IPS-NIHi11 (cell line): ENCODE data around the gene ADAMTS13.

Source experiments
- DNase-seq: peaks from one replicate; pipeline ENCODE4 v3.0.0; 2012; ENCODE audit warnings: mixed read lengths, low spot score

The ADAMTS13 gene

DNA sequence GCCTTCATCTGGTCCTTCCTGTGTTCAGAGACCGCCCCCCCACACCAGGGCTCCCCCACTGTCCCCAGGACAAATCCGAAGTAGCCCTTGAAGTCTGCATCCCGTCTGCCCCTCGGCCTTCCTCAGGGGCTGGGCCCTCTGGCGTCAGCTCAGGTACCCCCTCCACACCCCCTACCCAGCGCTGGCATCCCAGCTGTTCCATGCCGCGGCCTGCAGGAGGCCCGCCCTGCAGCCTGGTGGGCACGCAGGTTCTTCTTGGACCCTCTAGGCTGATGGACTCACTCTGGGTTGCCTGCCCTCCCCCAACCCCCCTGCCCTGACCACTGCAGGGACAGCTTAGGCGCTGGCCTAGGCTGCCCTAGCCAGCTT, 50.1 kb downstream of the ADAMTS13 start:
- DNase-seq, result no peak

DNA sequence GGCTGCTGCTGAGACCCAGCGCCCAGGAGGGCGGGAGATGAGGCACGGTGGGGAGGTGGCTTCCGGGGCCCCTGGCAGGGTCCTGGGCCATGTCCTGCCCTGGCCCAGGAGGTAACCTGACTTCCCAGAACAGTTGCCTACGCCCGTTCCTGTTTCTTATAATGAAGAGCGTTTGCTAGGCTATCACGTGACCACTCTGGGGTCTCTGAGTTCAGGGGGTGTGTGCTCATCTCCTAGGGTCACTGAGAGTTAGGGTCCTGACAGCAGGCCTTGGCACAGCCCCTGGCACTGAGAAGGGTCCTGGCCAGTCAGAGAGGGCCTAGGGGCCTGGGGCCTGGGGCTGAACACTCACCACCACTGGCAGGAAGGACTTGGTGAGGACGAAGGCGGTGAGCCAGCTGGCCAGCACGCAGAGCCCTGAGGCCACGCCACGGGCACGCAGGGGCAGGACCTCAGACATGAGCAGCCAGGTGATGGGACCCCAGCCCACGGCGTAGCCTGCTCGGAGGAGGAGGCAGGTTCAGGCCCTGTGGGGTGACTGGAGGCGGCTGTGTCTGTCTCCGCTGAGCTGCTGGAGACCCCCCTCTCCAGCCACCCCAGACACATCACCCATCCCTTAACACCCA, 50.7 kb downstream of the ADAMTS13 start:
- DNase-seq, result no peak

DNA sequence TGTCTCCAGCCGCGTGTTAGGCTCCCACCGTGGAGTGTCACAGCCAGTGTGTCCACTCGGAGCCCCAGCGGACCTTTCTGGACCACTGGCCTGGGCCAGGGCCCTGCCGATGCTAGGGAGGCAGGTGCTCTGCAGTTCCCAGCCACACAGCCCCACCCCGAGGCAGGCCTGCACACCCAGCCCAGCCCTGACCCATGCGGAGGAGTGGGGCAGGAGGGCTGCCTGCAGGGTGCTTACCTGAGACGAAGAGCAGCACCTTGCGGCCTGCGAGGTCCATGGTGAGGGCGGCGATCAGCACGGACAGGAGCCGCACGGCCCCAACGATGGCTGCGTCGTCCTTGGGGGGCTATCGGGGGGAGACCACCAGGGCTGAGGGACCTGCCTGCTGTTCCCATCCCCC, 51.6 kb downstream of the ADAMTS13 start:
- DNase-seq, result no peak

DNA sequence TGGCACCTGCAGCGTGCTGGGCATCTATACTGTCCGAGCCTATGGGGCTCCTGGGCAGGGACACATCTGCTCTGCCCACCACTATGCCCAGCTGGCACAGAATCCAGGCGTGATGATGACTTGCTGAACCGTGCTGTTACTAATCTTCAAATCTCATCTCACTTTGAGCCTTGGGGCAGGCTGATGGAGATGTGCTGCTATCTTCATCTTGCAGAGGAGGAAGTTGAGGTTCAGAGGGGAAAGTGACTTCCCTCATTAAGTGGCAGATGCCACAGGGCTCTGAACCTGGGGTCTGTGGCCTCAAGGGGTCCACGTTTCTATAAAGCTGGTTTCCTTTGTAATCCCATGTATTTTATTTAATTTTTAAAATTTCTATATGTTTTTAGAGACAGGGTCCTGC, 52.0 kb downstream of the ADAMTS13 start:
- DNase-seq, result no peak

DNA sequence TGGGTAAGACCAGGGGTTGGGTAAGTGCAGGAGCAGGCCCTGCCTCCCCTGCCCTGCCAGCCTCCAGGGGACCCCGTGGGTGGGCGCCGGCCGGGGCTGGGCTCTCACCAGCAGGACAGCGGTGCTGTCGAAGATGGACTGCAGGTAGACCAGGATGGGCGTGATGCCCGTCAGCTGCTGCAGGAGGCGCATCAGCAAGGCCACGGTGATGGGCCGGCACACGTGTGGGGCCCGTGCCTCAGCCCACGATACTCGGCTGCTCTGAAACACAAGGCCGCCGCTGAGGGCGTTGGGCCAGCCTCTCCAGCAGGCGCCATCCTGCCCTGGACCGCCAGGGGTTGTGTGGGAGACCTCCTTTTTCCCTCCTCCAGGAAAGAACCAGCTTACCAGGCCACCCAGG, 52.7 kb downstream of the ADAMTS13 start:
- no peak for DNase-seq

DNA sequence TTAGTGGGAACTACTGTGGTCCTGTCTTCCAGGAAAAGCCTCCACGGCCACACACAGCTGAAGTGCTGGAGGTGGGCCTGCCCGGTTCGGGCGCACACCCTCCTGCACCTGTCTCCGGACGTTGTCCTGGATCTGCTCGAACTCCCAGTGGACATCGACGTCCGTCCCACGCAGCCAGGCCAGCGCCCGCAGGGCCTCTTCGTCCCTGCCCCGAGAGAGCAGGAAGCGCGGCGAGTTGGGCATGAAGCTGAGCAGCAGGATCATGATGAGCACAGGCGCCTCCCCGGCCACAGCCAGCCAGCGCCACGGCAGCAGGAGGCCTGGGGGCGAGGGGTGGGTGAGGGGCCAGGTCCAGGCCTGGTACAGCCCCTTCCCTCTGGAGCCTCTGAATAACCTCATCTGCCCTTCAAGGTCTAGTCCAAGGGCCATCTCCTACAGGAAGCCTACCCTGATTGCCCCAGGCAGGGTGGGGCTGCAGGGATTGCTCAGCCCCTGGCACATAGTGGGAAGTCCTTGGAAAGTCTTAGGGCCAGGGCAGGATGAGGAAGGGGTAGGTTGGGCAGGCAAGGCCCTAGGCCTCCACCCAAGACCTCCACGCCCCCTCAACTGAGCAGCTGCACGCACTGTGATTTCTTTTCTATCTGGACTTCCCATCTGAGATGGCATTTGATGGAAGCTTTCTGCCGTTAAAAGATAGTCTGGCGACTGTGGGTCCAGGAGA, 53.3 kb downstream of the ADAMTS13 start:
- DNase-seq, result no peak

DNA sequence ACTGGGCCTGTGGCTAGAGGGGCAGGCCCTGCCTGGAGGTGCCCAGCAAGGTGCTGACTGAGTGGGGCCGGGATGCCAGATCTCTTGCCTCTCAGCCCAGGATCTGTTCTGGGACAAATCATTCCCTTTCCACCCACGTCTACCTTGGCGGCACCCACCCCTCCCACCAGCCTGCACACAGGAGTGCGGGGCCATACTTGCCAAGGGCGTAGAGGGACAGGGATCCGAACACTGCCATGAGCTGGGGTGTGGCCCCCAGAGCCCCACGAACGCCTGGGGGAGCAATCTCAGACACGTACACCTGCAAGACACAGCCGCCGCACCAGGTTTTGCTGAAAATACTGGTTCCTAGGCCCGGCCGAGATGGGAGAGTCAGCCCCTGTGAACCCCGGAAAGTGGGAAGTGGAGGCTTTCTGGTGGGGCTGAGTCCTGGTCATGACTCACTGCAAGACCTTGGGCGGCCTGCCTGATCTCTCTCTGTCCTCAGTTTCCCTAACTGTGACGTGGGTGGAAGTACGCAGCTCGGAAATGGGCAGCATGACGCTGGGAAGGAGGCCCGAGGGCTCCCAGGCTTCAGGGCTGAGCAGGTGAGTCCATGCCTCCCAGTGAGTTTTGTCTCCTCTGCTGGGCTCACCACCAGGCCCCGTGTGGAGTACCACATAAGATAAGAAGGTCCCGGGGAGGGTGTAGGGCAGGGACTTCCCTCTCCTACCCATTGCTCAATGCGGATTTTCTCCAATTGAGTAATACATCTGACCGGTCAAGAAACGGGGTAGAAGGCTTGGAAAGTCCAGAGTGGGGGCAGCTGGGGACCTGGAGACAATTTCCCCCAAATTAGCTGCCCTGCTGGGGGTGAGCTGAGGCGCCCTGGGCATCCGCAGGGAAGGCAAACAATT, 54.1 kb downstream of the ADAMTS13 start:
- no peak for DNase-seq

DNA sequence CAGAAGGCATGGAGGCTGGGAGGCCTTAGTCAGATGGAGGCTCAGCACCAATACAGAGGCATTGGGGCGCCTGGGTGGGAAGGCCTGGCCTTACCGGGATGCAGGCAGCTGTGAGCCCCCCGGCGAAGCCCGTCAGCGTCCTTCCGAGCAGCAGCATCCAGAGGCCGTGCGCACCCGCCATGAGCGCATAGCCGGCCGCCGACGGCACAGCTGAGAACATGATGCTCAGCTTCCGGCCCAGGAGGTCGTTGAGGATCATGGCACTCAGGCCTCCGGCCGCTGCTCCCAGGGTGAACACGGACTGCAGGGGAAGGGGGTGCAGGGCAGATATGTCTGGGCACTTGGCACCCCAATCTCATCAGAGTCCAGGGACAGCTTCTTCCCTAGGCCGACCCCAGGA, 54.8 kb downstream of the ADAMTS13 start:
- DNase-seq, result no peak

DNA sequence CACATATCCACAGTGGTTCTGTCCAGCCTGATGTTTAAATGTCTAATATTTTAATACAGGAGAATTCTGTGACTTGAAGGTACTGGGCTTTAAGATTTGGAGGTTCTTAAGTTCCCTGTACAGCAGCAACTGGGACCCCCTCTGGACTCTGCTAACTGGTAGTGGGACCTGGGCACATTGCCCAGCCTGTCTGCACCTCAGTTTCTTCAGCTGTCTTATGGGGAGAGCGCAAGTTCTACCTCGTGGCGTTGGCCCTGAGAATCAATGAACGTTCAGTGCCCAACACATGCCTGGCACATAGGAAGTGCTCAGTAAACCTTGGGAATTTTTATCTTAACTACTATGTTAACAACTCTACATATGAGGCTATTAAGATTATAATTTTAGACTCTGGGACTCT, 55.3 kb downstream of the ADAMTS13 start:
- no peak for DNase-seq

DNA sequence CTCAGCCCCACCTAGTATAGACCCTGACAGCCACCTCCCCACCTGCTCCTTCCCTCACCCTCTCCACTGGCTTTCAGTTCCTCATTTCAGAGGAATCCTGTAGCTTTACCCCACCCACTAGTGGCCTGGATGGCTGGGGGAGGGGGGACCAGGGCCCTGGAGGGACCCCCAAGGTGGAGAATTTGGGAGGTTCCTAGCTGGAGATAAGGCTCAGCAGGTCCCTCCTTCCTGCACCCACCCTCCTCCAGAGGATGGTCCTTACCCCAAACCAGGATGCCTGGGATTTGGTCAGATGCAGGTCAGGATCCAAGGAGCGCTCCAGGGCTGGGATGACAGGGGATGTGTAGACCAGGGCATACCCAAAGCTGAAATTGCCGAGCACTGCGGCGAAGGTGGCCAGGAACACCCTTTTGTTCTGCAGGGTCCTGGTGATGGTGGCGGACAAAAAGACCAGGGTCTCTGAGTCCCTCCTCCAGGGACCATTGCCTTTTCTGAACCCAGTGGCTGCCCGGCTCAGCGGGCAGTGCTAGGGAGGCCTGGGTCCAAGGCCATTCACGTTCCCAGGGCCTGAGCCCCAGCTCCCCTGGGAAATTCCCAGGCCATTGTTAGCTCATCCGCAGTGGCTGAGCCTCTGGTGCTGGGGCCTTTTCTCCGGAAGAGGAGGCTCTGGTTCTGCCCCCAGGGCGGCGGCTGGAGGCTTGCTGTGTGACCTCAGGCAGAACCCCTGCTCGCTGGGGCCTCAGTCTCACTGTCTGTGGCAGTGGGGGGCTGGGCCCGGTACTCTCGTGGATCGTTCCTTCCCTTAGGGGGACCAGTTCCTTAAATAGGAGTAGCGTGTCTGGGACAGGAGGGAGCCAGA, 56.1 kb downstream of the ADAMTS13 start:
- no peak for DNase-seq

DNA sequence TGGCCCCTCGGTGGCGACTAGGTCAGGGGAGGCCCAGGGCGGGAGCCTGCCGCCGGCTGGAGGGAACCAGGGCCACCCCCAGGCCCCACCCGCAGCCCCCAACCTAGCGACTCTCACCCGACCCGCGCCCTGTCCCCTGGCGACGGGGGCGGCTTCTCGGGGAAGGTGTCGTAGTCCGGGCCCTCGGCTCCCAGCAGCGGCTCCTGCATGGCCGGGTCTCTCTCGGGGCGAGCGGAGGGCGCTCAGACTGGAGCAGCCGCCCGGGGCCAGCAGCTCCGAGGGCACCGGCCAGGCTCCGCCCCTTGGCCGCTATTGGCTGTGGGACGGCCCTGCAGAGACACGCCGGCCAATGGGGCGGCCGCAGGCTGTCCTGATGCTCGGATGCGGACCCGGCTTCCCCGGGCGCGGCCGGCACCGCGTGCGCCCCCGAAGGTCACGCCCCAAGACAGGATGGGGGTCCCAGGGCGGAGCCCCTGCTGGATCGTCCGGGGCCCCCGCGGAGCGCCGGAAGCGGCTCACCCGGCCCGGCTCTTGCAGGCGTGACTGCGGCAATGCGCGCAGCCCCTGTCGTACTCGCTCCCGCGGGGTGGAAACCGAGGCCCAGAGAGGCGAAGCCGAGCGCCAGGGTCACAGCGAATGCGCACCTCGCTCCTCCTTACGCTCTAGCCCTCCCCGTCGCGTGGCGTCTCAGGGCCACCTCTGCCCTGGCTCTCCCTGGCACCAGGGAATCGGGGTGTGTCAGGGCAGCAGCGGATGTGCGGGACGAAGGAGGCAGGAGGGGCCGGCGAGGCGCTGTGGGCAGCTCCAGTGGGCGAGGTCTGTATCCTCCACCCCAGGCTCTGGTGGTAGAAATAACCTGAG, 56.9 kb downstream of the ADAMTS13 start, which contains the start of gene SLC2A6:
SLC2A6 (minus strand) TSS at position 249 of the 861 bp plus-strand sequence; CDS start at position 209, 40 bp downstream.
- DNase-seq, result peak; percentile 99

DNA sequence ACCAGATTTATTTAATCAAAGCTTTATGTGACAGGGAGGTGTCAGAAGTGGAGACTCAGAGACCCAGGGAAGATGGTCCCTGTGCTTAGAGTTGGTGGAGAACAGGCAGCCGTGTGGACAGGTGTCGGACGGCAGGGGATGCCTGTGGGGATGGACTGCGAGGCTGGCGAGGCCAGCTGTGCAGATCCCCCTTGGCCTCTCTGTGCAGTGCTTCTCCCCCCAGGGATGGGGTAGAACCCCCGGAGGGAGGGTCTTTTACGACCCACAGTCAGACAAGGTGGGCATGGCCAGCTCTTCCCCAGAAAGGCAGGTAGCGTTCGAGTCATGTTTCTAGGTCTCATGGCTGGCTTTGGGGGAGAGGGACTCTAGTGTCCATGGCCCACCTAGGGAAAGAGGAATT, 61.4 kb downstream of the ADAMTS13 start:
- DNase-seq, result no peak

DNA sequence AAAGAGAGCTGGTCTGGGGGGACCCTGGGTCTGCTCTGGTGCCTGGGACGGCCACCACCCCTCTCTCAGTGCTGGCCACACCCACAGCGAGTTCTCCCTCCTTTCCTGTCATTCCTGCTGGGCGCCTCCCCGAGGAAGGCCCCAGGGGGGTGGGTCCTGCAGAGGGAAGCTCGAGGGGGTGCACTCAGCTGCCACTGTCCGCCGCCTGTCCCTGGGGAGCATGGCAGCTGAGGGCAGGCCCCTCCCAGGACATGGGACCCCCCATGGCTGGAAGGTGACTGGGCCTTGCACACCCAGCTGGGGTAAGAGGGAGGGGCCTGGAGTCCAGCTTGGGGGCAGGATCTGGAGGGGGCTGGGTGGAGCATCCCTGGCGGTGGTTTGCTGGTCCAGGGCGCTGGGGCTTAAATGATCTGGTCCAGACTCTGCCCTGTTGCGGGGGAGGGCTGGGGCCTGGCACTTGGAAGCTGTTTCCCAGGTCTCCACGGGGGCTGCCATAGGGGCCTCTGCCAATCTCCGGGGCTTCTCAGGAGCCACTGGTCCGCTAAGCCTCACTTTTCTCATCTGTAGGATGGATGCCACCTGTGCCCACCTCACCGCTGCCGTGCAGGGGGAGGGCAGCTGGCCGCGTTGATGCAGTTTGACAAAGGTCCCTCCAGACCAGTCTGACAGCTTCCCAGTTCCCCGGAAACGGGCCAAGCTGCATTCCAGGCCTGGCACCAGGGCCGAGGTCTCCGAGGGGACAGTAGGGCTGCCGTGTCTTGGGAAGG, 62.7 kb downstream of the ADAMTS13 start:
- no peak for DNase-seq

DNA sequence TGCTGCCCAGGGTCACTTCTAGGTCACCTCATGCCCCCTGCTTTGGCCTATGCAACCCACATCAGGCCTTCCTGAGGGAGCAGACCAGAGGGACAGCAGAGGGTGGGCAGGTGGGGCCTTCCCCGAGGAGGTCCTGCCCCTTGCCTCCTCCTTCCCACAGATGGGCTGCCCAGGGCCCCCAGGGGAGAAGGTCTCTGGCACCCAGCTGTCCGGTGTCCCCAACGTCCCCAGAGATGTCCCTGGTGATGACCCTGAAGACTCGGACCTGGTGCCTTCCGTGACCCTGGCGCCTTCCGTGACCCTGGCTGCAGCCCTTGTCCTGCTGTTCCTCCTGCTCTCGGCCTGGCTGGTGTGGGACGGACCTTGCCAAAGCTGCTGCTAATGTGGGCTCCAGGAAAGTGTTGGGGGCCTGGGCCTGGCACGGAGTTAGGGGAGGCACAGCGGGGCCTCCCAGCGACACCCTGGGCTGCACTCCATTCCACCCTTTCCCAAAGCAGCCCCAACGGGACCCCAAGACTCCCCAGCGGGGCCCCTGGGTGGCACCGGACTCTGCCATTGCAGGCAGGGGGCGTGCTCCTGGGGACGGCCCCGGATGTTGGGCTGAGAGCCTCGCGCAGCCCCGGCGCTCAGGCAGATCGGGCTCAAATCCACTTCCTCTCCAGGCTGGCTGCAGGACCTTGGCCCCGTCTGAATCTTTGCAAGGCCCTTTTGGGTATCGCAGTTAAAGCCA, 63.5 kb downstream of the ADAMTS13 start:
- no peak for DNase-seq

DNA sequence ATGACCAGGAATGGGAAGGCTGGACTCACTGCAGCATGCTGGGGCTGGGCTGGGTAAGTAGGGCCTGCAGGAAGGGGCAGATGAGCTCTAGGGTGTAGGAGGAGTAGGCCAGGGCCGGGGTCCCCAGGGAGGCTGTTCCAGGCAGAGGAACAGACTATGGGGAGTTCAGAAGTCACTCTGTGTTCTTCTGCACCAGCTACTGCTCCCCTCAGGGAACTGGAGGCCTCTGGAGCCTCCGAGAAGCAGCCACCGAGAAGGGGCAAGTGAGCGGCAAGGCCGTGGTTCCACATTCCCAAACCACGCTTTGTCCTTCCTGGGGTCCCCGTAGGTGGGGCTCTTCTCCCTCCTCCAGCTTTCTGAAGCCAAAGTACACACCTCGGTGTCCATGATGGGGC, 65.2 kb downstream of the ADAMTS13 start:
- no peak for DNase-seq

DNA sequence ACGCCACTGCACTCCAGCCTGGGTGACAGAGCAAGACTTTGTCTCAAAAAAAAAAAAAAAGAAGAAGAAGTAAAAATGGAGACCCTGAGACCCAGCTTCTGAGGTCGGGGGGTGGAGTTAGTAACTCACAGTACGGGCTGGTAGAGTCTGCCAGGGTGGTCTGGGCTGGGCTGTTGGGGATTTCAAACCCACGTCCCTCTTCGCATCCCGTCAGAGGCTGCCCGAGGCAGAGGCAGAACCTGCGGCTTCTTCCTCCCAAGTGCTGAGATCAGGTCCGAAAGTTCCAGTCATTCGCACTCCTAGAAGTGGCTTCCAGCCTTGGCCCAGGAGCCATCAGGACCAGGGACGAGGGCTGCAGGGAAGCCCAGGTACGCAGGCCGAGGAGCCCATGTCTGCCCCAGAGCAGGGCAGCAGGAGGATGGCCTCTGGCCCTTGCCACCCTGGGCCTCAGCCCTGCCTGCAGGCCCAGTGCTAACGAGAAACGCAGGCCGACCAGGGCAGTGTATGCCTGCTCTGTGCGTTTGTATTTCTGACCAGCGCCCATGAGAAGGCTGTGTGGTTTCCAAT, 66.6 kb downstream of the ADAMTS13 start:
- no peak for DNase-seq

DNA sequence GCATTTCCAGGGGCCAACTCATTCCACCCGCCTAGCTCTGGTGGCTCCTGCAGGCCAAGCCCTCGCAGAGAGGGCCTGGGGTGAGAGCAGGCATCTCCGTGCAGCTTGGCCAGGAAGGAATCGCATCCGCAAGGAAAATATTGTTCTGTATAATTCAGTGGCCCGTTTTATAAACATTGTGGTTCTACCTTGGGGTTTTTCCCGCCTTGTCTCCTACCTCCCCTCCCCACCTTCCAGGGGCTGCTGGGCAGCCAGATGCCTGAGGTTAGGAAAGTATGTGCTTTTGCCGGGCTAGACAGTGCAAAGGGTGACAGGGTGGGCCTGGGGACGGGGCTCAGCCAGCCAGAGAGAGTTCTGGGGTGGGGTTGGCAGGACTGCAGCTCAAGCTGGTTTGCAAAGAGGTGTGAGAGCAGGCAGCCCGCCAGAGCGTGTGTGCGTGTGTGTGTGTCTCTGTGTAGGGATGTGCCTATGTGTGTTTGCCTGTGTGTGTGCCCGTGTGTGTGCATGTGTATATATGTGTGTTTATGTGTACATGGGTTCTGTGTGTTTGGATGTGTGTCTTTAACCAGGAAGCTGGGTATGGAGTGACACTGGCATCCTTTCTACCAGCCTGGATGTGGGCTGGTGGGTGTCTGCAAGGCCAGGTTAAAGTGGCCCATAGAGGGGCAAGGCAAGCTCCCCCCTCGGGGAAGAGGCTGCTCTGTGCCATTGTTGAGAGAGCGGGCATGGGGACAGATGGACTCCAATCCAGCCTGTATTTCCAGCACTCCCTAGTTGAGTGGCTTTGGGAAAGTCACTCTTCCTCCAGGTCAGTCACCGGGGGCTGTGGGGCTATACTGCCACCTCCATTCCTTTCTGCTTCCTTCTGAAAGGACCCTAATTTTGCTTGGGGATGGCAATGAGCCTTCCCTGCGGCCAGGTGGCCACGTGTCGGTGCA, 67.4 kb downstream of the ADAMTS13 start:
- no peak for DNase-seq

DNA sequence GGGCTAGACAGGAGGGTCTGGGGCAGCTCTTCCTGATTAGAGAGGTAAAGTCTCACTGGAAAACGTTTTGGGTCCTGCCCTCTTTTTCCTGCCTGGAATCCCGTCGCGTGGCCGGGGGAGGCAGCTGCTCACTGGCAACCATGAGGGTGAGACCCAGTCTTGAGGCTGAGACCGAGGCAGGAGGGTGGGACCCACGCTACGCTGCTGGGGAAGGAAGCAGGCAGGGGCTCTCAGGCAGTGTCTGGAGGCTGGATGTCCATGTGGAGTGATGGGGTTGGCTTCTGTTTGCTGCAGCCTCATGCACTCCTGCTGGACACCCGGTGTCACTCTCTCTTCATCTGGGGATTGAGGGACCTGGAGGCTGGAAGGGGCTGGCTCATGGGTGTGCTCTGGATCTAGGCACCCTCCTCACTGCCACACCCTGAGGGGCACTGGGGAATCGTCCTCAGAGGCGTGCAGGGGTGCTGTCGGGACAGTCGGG, 68.1 kb downstream of the ADAMTS13 start:
- no peak for DNase-seq
